ENCODE data around the gene IMMP2L. TPM values are rescaled to one million over a fixed set of nuclear protein-coding genes. Genes with fewer than 3 reads are reported as not detected.

IMMP2L gene
- total and polyA plus RNA-seq, 2 of the 4 experiments (the other 2 are of a cell fraction), result 5.8 to 9.3 TPM

GRCh38 chr7:111393011-111393754, 169.1 kb downstream of the IMMP2L start:
- no peak overlapping the region for H3K4ac ChIP-seq (ENCODE audit: low read depth, low read length)
- H3K14ac ChIP-seq (replicated peaks; ENCODE audit: low read depth, low read length), result no peak overlapping the region; the same call in 1 of the 2 replicates
- CTCF ChIA-PET, result interaction anchor here (1.4 kb wide), 1 partner anchor 22 kb away, joined by 4 read pairs; no protein-coding TSS in a partner anchor
- H3K79me1 ChIP-seq (ENCODE audit: low read depth in 1 of 2, low read length in 2 of 2), result no peaks in the 10 kb centered on the region; a peak in 1 of 4 replicates
- no peak overlapping the region for H3K4me3 ChIP-seq (ENCODE audit: insufficient read depth, low read depth, low read length)
- H2AK5ac ChIP-seq (ENCODE audit: low read depth, low read length), result no peak overlapping the region
- peaks cover 3% of the 10 kb centered on the region for H3K4me1 ChIP-seq (ENCODE audit: control insufficient read depth, insufficient read depth, low read length)
- H3K9me1 ChIP-seq (ENCODE audit: insufficient read depth, low read length), result no peaks in the 10 kb centered on the region
- in situ Hi-C loops (cut with MboI; ENCODE audit: low sequenced_read_pairs), result no loop called here
- 40% methylated on average over 1 of the region's 3 CpGs; no CpG with 5 or more reads in 1 of the 2 experiments for WGBS, 2 experiments (ENCODE audit: extremely low coverage in 2 of 2, insufficient read length in 1 of 2)
- H3K27ac ChIP-seq (ENCODE audit: insufficient read depth, low read length), result peak overlapping the region; percentile 42; the same call in 1 of the 2 replicates
- no peak overlapping the region for H2BK20ac ChIP-seq (ENCODE audit: low read depth, low read length)
- H4K8ac ChIP-seq (ENCODE audit: low read depth in 2 of 2, low read length in 2 of 2), result no peak overlapping the region
- H4K20me1 ChIP-seq (ENCODE audit: insufficient read depth, low read length), result no peaks in the 10 kb centered on the region
- dilution Hi-C loops (cut with HindIII; ENCODE audit: low sequenced_read_pairs, unreplicated experiment), result no loop called here
- BruUV-seq (replicated peaks), result no TSS peak
- H3K36me3 ChIP-seq (ENCODE audit: control insufficient read depth, insufficient read depth, low read length), result no peaks in the 10 kb centered on the region
- peak; percentile 33 for DNase-seq
- no peak overlapping the region for H3K4me2 ChIP-seq (ENCODE audit: low read depth, low read length)
- intact Hi-C loops (cut with micrococcal nuclease), result no loop called here
- ATAC-seq (ENCODE audit: low read depth), result peak; percentile 59
- H3K9me3 ChIP-seq (ENCODE audit: control insufficient read depth, insufficient read depth, low read length), result no peaks in the 10 kb centered on the region
- H3K9ac ChIP-seq (ENCODE audit: low read depth, low read length), result no peak overlapping the region
- TF ChIP-seq RAD21 (IDR thresholded peaks at IDR 0.05; ENCODE audit: low read length), result no peak
- TF ChIP-seq ELK1 (IDR thresholded peaks at IDR 0.05; ENCODE audit: borderline replicate concordance, low read depth, low read length), result no peak
- TF ChIP-seq RCOR1 (IDR thresholded peaks at IDR 0.05; ENCODE audit: insufficient replicate concordance, low read length), result no peak
- no peak for TF ChIP-seq BHLHE40 (IDR thresholded peaks at IDR 0.05; ENCODE audit: low read depth, low read length)
- no peak for TF ChIP-seq SMC3 (IDR thresholded peaks at IDR 0.05; ENCODE audit: low read depth, low read length)
- no peak for TF ChIP-seq RFX5 (IDR thresholded peaks at IDR 0.05; ENCODE audit: low read depth, low read length)
- no peak for TF ChIP-seq NFE2L2 (IDR thresholded peaks at IDR 0.05; ENCODE audit: low read depth, low read length)
- TF ChIP-seq CHD1 (IDR thresholded peaks at IDR 0.05; ENCODE audit: low read depth, low read length), result no peak
- no peak for TF ChIP-seq MAFK (IDR thresholded peaks at IDR 0.05; ENCODE audit: low read depth, low read length)
- TF ChIP-seq FOS (IDR thresholded peaks at IDR 0.05; ENCODE audit: low read depth, low read length), result no peak
- TF ChIP-seq CTCF (conservative IDR thresholded peaks at IDR 0.05; ENCODE audit: low read depth, low read length), result no peak
- H2BK120ac ChIP-seq (ENCODE audit: low read depth, low read length), result no peak overlapping the region
- H2AK9ac ChIP-seq (replicated peaks; ENCODE audit: low read depth, low read length, poor library complexity), result no peak overlapping the region
- H2AFZ ChIP-seq (replicated peaks; ENCODE audit: low read length, poor library complexity), result no peak overlapping the region
- POLR2A ChIA-PET (ENCODE audit: unreplicated experiment), result interaction anchor here (0.5 kb wide), 1 partner anchor 1543 kb away, joined by 11 read pairs; no protein-coding TSS in a partner anchor
- peak overlapping the region; percentile 56 for H2BK5ac ChIP-seq (ENCODE audit: low read depth, low read length, poor library complexity, severe bottlenecking)
- H4K91ac ChIP-seq (ENCODE audit: insufficient read depth, low read depth, low read length), result no peak overlapping the region
- no peak overlapping the region for H3K23ac ChIP-seq (ENCODE audit: low read depth, low read length)
- no peak overlapping the region for H3K56ac ChIP-seq (ENCODE audit: extremely low read depth, insufficient read depth, low read length)
- no peak overlapping the region for H4K5ac ChIP-seq (ENCODE audit: low read depth, low read length)
- no peak overlapping the region for H3K18ac ChIP-seq (ENCODE audit: low read depth, low read length)
- H2BK15ac ChIP-seq (ENCODE audit: low read depth, low read length), result no peak overlapping the region
- H3K27me3 ChIP-seq (ENCODE audit: control insufficient read depth, insufficient read depth, low read length), result no peaks in the 10 kb centered on the region
